GM13977 (cell line): ENCODE results near the gene CRYL1.

Experiments
- DNase-seq: peaks from one replicate; pipeline ENCODE4 v3.0.0; 2012; ENCODE audit warnings: low spot score
- in situ Hi-C: fragments of 300-500 bp; cut with MboI; formaldehyde crosslinking; loops from one replicate; pipeline ENCODE4 v1.12.0; 2022; ENCODE audit warnings: low sequenced_read_pairs, low pct_unique_long_range_greater_than_20kb, mixed read lengths, inconsistent platforms; ENCODE audit not compliant: unreplicated experiment
- TF ChIP-seq, protein P1 (sequence below): IDR thresholded peaks from 2 replicates; pipeline ENCODE4 v1.5.1; 2012; ENCODE audit warnings: mild to moderate bottlenecking, control low read depth; ENCODE audit not compliant: insufficient read depth; ENCODE audit errors: extremely low read depth, missing control alignments

CRYL1 gene

DNA sequence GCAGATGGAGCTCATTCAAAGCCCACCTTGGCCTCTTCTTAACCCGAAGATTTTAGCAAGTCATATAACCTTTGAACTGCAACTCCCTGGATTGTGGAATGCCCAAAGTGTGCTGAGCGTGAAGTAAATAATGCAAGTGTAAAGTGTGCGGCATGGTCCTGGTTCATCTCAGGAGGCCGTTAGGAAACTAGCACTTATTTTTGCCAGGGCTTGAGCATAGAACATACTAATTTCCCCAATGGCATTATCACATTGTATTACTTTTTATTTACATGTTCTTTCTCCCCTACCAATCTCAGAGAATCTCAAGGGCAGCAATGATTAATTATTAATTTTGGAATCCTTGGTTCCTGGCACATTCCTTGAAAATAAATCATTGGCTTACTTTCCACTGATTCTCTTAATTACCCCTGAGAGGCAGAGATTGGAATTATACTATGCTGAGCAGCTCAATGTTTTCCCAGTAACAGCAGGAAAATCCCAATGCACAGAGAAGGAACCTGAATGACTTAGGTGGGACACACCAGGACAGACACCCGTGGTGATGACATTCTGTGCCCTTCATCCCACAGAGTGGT lies 164.7 kb downstream of the CRYL1 start:
- TF ChIP-seq, protein P1, sequence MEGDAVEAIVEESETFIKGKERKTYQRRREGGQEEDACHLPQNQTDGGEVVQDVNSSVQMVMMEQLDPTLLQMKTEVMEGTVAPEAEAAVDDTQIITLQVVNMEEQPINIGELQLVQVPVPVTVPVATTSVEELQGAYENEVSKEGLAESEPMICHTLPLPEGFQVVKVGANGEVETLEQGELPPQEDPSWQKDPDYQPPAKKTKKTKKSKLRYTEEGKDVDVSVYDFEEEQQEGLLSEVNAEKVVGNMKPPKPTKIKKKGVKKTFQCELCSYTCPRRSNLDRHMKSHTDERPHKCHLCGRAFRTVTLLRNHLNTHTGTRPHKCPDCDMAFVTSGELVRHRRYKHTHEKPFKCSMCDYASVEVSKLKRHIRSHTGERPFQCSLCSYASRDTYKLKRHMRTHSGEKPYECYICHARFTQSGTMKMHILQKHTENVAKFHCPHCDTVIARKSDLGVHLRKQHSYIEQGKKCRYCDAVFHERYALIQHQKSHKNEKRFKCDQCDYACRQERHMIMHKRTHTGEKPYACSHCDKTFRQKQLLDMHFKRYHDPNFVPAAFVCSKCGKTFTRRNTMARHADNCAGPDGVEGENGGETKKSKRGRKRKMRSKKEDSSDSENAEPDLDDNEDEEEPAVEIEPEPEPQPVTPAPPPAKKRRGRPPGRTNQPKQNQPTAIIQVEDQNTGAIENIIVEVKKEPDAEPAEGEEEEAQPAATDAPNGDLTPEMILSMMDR: no peak
- in situ Hi-C loops: no loop called here
- DNase-seq: no peak

DNA sequence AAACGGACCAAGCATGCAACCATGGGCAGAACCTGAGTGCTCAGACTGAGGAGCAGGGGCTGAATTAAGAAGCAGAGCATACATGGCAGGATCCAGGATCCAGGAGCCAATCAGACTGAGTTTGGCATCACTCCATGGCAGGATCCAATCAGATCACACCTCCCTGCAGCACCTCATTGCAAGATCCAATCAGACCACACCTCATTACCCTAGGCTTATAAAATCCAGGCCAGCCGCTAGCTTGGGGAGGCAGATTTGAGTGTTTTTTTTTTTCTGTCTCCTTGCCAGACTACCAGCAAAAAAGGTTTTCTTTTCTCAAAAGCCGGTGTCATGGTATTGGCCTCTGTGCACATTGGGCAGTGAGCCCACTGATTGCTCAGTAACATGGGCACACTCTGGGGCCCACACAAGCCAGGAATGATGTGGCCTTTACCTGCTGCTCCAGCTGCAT lies 165.6 kb downstream of the CRYL1 start:
- no peak for DNase-seq
- TF ChIP-seq, protein P1: no peak
- in situ Hi-C loops: no loop called here

DNA sequence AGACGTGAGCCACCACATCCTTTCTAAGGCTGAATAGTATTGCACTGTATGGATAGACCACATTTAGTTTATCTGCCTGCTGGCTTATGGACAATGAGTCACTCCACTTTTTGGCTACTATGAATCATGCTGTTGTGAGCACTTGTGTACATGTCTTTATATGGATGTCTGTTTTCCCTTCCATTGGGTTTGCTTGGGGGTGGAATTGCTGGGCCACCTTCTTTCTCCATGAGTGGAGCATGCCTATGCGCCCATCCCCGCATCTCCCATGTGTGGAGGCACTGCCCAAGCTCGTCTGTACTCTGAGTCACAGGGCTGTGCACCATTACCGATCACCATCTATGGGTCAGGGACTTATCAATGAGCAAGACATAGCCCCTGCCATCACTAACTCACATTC lies 166.3 kb downstream of the CRYL1 start:
- TF ChIP-seq, protein P1: no peak
- in situ Hi-C loops: no loop called here
- DNase-seq: no peak

DNA sequence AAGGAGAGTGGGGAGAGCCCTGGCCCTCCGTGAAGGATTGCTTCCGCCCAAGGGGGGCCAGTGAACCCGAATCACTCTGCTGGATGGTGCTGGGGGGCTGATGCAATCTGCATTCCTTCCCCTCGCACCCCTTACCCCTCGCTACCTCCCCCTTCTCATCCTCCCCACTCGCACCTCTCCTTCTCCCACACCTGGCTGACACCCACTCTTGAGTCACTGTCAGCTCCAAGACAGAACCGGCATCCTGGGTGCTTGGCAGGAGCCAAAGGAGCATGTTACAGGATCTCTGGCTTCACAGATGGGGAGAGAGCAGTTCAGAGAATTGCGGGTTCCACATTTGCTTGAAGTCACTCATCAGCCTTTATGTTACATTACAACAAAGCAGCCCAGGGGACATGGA lies 167.6 kb downstream of the CRYL1 start:
- TF ChIP-seq, protein P1: no peak
- no peak for DNase-seq
- in situ Hi-C loops: no loop called here

DNA sequence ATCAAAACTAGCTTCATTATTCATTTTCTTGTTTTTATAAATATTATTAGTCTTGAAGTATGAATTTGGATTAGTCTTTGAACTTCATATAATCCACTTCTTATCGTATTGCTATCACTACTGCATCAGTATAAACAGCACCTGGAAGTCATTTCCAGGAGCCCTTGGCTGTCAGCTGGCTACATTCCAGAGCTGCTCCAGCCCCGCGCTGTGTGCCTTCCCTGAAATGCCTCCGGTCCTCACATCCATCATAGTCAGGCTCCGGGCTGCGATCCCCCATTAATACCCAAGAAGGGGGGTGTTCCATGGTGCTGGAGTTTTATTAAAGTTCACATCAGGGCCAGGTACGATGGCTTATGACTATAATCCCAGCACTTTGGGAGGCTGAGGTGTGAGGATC lies 169.2 kb downstream of the CRYL1 start:
- TF ChIP-seq, protein P1: no peak
- no peak for DNase-seq
- in situ Hi-C loops: no loop called here

DNA sequence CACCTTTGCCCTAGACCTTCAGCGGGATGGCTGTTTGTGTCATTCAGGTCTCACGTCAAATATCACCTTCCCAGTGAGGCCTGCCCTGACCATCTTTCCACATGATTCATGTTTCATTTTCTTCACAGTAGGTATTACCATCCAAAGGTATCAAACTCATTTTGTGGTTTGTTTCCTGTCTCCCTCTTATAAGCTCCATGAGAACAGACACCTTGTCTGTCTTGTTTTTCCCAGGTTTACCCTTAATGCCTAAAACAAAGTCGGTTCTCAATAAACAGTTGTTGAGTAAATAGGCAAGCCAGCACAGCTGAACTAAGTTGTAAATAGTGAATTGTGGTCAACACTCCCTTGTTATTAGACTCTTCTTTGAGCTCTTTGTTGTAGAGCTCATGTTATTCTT lies 170.9 kb downstream of the CRYL1 start:
- TF ChIP-seq, protein P1: no peak
- in situ Hi-C loops: no loop called here
- no peak for DNase-seq
